Endometrial microvascular endothelial cells (primary cell): ENCODE data around the gene TDP1. TPM values are rescaled to one million over a fixed set of nuclear protein-coding genes. Genes with fewer than 3 reads are reported as not detected.

Experiments
- in situ Hi-C: cut with HindIII; loops from 2 replicates; pipeline ENCODE4 v1.10.0; 2017; ENCODE audit warnings: low sequenced_read_pairs, low pct_unique_long_range_greater_than_20kb; ENCODE audit errors: inconsistent ontology term
- total RNA-seq: library from RNA; depleted of rRNA; stranded (reverse); fragments of >200 nt; gene quantifications from one replicate; pipeline ENCODE4 v1.2.3, GENCODE V29; 2015; ENCODE audit errors: inconsistent ontology term

The TDP1 gene
- total RNA-seq, result 49.0 TPM

- in situ Hi-C loops, result no loop called here
Observed at GRCh38 chr14:89955745-89956660, at the start of gene TDP1. TDP1 (plus strand) TSS chr14:89955927; CDS start chr14:89963115, 7,188 bp downstream.

- in situ Hi-C loops, result no loop called here
Observed at GRCh38 chr14:89906000-89906399, 49.7 kb upstream of the TDP1 start.

GRCh38 chr14:89907655-89908054 lies 48.1 kb upstream of the TDP1 start:
- in situ Hi-C loops, result no loop called here

GRCh38 chr14:89908712-89909450 lies 46.8 kb upstream of the TDP1 start:
- in situ Hi-C loops, result no loop called here

- in situ Hi-C loops, result no loop called here
Observed at GRCh38 chr14:89909586-89909985, 46.1 kb upstream of the TDP1 start.

GRCh38 chr14:89910691-89911009 lies 45.1 kb upstream of the TDP1 start:
- in situ Hi-C loops, result no loop called here

GRCh38 chr14:89911010-89911919 lies 44.5 kb upstream of the TDP1 start:
- in situ Hi-C loops, result no loop called here

GRCh38 chr14:89912221-89912620 lies 43.5 kb upstream of the TDP1 start:
- in situ Hi-C loops, result no loop called here

GRCh38 chr14:89912667-89913211 lies 43.0 kb upstream of the TDP1 start:
- in situ Hi-C loops, result no loop called here

GRCh38 chr14:89915114-89915878 lies 40.4 kb upstream of the TDP1 start:
- in situ Hi-C loops, result no loop called here

- in situ Hi-C loops, result no loop called here
Observed at GRCh38 chr14:89918721-89919120, 37.0 kb upstream of the TDP1 start.

GRCh38 chr14:89920056-89920455 lies 35.7 kb upstream of the TDP1 start:
- in situ Hi-C loops, result no loop called here

- in situ Hi-C loops, result no loop called here
Observed at GRCh38 chr14:89921346-89921745, 34.4 kb upstream of the TDP1 start.

GRCh38 chr14:89922031-89922907 lies 33.5 kb upstream of the TDP1 start:
- in situ Hi-C loops, result no loop called here

GRCh38 chr14:89924268-89924667 lies 31.5 kb upstream of the TDP1 start:
- in situ Hi-C loops, result no loop called here

GRCh38 chr14:89926694-89927093 lies 29.0 kb upstream of the TDP1 start:
- in situ Hi-C loops, result no loop called here

GRCh38 chr14:89927186-89927865 lies 28.4 kb upstream of the TDP1 start:
- in situ Hi-C loops, result no loop called here
